ENCODE data around the gene KAT6B.

The KAT6B gene

DNA sequence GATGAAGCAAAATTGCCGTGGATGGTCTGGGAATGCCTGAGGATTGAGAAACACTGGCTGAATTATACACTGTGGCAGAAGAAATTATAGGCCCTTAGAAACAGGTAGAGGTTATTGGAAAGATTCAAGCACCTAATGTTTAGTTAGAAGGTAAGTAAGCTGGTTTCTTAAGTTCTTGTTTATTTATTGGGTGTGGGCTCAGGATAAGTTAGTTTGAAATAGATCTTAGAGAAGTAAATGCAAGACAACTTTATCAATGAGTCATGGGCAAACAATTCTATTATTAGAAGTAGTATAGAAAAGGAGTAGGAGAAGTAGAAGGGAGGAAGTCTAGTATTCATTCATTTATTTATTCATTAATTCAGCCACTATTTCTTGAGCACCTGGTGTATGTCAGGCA is 96.5 kb downstream of the KAT6B start:
- DNase-seq (ENCODE audit: low read depth) = no peak

GRCh38 chr10:74923556-74923955 is 97.2 kb downstream of the KAT6B start:
- DNase-seq (ENCODE audit: low read depth) = no peak

GRCh38 chr10:74924251-74924963 is 98.0 kb downstream of the KAT6B start:
- peak; percentile 91 for DNase-seq (ENCODE audit: low read depth)

DNA sequence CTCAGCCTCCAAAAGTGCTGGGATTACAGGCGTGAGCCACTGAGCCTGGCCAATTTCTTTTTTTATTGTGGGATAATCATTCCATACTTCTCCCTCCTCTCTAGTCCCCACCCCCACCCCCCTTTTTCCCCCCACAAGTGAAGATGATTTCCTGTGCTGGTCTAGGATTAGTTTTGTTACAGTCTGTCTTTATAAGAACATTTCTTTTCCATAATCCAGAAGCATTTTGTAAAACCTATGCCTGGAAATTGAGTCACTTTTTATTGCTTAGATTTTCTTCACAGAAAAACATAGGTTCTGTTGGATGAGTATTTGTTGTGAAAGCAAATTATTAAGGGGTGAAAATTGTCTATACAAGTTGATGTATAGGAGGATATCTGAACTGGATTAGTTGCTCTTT is 98.9 kb downstream of the KAT6B start:
- DNase-seq (ENCODE audit: low read depth) = no peak

- no peak for DNase-seq (ENCODE audit: low read depth)
These were observed 99.3 kb downstream of the KAT6B start for GRCh38 chr10:74925708-74926107.

DNA sequence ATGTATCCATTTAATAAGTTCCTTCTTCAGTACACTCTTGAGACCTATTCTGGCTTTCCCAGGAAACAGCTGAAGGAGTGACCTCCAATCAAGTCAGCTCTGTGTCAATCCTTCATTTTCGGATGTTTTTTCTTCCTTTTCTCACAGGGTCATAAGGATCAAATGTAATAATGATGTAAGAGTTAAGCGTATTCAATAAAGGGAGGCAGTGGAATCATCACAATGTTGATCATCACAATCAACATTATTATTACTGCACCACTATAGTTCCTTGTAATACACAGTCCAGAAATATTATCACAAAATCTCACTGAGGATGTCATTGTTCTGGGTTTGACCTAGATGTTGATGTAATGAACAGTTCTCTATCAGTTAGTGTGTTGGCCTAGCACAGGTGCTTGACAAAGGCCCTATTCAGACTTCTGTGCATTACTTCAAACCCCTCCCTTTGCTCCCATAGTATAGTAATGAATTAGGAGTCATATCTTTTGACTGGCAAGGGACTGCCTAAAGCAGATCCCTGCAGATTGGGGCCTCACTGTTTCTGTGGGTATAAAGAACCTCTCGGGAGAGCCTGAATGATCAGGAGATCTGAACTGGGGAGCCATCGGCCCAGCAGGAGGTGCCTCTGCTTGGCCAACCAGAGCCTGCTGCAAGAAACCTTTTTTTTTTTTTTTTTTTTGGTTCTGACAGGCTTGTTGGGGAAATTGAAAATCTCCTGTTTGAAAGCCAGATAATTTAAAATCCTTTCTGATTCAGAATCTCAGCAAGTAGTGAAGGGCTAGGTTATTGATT is 100.6 kb downstream of the KAT6B start:
- DNase-seq (ENCODE audit: low read depth) = no peak

GRCh38 chr10:74927701-74928100 is 101.3 kb downstream of the KAT6B start:
- DNase-seq (ENCODE audit: low read depth) = no peak

DNA sequence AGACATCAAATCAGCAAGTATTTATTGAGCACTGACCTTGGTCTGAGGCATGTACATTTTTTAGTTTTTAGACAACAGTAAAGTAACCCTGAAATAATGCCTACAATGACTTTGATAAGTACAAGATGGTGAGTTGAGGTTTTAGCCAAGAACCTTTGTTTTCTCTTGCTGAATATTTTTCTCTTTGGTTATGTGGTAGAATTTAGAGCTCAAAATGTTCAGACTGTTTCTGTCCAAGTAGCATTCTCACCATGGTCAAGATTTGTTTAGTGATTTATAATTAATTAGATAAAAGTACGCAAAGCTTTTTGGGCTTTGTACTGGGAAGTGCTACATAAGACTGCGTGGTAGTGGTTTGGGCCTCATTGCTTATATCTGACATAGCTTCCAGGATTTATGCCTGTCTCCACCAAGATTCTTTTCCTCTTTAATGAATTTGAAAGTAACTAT is 102.4 kb downstream of the KAT6B start:
- no peak for DNase-seq (ENCODE audit: low read depth)

GRCh38 chr10:74929197-74929596 is 102.8 kb downstream of the KAT6B start:
- DNase-seq (ENCODE audit: low read depth) = no peak

- no peak for DNase-seq (ENCODE audit: low read depth)
These were observed 104.6 kb downstream of the KAT6B start for GRCh38 chr10:74930965-74931364.

DNA sequence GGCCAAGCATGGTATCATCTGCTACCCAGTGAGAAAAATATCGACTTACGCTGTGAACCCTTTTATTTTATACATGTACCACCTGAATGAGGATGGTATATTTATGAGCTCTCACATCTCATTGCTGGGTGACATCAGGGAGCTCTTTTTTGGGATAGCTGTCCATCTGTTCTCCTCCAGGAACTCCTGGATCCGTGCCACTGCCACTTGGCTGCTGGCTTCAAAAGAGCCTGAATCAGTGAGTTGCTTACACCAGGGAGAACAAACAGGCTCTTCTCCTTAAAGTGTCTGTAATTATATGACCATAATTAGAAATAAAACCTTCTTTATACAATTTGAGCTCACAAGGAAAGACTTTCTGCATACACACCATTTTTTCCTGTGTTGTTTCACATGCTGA is 106.2 kb downstream of the KAT6B start:
- no peak for DNase-seq (ENCODE audit: low read depth)

DNA sequence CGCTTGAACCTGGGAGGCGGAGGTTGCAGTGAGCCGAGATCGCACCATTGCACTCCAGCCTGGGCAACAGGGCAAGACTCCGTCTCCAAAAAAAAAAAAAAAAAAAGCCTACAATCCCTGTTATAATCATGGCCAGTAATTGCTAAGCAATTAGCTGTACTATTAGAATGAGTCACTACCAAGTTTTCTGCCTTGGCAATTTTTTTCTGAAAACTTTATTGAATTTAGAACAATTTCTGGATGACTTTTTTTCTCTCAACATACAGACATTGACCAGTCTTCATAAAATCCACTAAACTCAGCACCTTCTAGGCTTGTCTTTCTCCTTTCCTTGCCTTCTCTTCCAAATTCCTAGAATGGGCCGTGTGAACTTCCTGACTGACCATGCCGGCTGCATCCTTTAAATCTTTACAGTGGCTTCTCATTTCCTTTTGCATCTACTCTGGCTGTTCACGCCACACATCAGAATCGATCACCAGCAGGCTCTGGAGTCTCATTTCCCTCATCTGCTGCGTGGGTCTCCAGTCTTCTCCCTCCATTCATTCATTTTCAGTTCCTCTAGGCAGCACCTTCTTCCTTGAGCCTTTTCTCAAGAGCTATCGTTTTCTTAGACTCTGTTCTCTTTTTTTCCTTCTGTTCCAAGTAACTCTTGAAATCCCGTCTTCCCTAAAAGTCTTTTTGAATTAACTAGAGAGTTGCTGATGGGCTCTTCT is 107.9 kb downstream of the KAT6B start:
- DNase-seq (ENCODE audit: low read depth) = no peak

DNA sequence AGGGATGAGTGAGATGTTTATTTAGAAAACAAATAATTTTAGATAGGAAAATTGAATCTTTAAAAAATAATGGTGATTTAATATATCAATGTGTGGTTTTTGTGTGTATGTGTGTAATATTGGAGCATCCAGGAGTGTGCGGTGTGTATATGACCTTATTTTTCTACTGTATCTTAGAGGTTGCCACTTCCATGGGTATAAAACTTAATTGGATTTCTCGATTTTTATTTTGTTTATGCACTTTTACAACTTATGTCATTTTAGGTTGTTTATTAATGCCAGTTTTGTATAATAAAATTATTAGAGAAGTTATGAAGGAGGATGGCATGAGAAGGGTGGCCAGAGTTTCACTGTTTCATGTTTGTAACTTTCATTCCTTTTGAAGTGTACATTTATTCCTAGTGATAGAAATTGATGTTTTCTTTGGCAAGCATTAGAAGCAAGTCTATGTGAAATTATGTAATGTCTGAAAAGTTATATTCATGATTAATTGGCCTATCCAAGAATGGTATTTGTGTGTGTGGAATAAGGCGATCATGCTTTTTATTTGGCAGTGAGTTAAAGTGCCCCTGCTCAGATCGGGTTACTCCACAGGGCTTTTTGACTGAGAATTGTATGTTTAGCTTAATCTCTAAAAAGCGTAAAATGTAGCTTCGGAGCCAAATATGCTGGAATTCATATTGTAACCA is 110.3 kb downstream of the KAT6B start:
- DNase-seq (ENCODE audit: low read depth) = peak; percentile 70

DNA sequence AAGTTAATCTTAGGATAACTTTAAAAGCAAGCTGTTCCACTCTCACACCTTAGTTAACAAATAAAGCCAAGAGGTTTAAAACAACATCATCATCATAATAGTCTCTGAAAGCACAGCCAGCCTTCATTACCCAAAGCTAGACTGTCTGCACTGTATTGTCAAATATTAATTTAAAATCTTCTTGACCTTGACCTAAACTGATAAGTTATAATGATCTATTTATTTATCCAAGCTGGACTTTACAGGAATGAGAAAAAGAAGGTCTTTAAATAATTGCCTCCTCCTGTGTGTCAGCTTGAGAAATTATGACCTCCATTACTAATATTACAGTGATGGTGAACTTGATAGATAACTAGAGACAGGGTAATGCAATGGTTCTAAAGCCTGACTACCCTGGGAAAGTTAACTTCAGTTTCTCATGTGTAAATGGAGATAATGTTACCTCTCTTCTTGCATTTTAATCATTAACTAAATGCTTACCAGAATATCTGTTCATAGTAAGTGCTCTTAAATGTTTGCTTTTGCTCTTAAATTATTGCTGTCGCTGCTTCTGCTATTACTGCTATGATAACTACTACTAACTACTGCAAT is 111.0 kb downstream of the KAT6B start:
- no peak for DNase-seq (ENCODE audit: low read depth)

GRCh38 chr10:74944205-74944604 is 117.8 kb downstream of the KAT6B start:
- no peak for DNase-seq (ENCODE audit: low read depth)

- DNase-seq (ENCODE audit: low read depth) = no peak
These were observed 121.5 kb downstream of the KAT6B start for GRCh38 chr10:74947781-74948401.

DNA sequence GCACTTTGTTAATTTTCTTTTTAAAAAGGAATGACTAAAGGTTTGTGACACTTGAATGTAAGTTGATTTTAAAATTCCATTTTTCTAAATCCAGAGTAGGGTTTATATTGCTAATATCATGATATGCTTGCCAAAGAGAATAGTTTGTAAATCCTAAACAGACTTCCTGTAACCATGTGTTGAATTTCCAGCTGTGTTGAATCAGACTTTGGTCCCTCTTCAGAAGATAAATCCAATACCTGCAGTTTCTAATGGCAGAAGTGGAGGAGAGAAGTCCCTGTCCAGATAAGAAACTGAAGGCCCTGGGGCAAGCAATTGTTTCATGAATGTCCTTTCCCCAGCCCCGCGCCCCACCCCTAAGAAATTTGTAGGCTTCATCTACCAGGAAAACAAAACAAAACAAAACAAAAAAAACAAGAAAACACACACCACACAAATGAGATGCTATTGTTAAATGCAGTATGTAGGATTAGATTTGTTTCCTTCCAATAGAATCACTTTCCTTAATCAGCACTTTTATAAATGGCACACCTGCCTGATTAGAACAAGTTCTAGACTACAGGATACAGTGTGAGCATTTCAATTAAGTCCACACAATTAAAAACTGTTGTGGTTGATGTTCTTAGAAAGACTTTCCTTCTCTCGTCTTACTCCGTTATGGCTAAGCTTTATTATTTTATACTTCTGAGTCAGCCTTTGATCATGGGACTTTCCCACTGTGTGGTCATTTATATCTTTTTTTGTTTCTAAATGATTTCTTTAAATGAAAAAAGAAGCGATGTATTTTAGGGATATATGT is 122.8 kb downstream of the KAT6B start:
- DNase-seq (ENCODE audit: low read depth) = peak; percentile 21

DNA sequence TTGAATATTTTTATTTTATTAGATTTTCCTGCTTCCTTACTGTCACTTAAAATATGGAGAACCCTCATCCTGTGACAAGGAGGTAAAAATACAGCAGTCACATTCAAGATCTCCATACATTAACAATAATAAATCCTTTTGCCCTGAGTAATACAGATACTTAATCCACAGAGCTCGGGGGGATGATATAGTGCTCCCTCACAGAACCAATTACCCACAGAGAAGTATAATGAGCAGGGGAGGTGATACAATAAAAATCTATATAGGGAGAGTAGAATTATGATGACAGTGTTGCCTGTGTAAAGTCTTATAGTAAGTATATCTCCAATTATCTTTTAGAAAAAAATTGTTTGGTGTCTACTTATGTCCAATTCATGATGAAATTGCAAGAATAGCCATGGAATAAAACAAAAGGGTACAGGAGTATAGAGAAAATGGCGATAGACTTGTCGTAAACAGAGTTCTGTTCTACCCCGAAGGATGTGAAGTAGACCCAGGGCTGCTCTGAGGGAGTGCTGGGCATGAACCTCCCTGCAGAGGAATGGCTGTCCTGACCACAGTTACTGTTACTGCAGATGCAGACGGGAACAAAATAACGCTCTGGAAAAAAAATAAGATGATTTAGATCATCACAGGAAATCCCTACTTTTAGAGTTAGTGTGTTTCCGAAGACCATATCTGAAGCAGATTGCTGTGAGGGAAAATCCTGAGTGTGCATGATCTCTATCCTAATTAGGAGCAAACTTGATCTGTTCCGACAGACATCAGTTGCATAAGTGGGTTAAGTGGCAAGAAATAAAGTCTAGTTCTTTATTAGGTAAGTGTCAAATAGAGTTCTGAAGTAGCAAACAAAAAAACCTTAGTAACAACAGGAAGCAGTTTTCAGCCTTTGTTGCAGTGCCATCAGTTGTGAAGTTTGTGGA is 123.7 kb downstream of the KAT6B start:
- no peak for DNase-seq (ENCODE audit: low read depth)

GRCh38 chr10:74953214-74953613 is 126.8 kb downstream of the KAT6B start:
- DNase-seq (ENCODE audit: low read depth) = no peak
